ENCODE measurements around the gene IRS2.

DNA sequence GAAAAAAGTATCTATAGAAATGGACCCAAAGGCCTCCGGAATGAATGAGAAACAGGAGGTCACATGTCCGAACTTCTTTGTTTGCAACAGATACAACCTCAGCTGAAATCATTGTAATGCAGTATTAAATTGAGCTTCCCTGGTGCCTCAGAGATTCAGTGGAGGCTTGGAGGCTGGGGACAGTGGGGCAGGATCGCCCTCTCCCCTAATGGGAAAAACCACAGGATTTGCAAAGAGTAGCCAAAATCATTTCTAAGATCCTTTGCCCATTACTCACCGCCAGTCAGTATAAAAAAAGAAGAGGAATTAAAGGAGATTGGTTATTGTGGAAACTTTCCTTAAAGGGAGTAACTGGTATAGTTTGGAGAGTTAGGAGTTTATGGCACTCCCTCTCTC lies 30.4 kb upstream of the IRS2 start:
- TF ChIP-seq, protein P1, sequence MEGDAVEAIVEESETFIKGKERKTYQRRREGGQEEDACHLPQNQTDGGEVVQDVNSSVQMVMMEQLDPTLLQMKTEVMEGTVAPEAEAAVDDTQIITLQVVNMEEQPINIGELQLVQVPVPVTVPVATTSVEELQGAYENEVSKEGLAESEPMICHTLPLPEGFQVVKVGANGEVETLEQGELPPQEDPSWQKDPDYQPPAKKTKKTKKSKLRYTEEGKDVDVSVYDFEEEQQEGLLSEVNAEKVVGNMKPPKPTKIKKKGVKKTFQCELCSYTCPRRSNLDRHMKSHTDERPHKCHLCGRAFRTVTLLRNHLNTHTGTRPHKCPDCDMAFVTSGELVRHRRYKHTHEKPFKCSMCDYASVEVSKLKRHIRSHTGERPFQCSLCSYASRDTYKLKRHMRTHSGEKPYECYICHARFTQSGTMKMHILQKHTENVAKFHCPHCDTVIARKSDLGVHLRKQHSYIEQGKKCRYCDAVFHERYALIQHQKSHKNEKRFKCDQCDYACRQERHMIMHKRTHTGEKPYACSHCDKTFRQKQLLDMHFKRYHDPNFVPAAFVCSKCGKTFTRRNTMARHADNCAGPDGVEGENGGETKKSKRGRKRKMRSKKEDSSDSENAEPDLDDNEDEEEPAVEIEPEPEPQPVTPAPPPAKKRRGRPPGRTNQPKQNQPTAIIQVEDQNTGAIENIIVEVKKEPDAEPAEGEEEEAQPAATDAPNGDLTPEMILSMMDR (IDR thresholded peaks at IDR 0.05; ENCODE audit: insufficient read depth, low read depth, low read length): no peak
- TF ChIP-seq EZH2 (IDR thresholded peaks at IDR 0.05; ENCODE audit: insufficient read depth, low read length): no peak

Data from astrocyte (in vitro differentiated cells and primary cell).